Endothelial cell (in vitro differentiated cells): ENCODE measurements around the gene EDNRB. TPM values are rescaled to one million over a fixed set of nuclear protein-coding genes. Genes with fewer than 3 reads are reported as not detected.

Experiments
- DNase-seq: peaks from one replicate; pipeline ENCODE4 v3.0.0; 2021; ENCODE audit warnings: low spot score
- H3K27ac Mint-ChIP-seq: one replicate; pipeline ENCODE4 v1.8.0; 2021; ENCODE audit warnings: mixed read lengths, inconsistent platforms; ENCODE audit not compliant: unreplicated experiment
- H3K27me3 Mint-ChIP-seq: one replicate; pipeline ENCODE4 v1.8.0; 2021; ENCODE audit warnings: mild to moderate bottlenecking, moderate library complexity, mixed read lengths, inconsistent platforms; ENCODE audit not compliant: unreplicated experiment
- H3K36me3 Mint-ChIP-seq: one replicate; pipeline ENCODE4 v1.8.0; 2021; ENCODE audit warnings: mild to moderate bottlenecking, low read depth, mixed read lengths, inconsistent platforms; ENCODE audit not compliant: unreplicated experiment
- H3K4me1 Mint-ChIP-seq: one replicate; pipeline ENCODE4 v1.8.0; 2021; ENCODE audit warnings: mild to moderate bottlenecking, mixed read lengths, inconsistent platforms; ENCODE audit not compliant: unreplicated experiment
- H3K4me3 Mint-ChIP-seq: one replicate; pipeline ENCODE4 v1.8.0; 2021; ENCODE audit warnings: mild to moderate bottlenecking, mixed read lengths, inconsistent platforms; ENCODE audit not compliant: unreplicated experiment
- H3K9me3 Mint-ChIP-seq: one replicate; pipeline ENCODE4 v1.8.0; 2021; ENCODE audit warnings: mixed read lengths, inconsistent platforms; ENCODE audit not compliant: unreplicated experiment
- total RNA-seq: library from RNA; stranded (reverse); fragmentation: NEBNext Ultra II Directional; extraction: Animal tissue kit (Norgen Biotek cat#: 25700); gene quantifications from one replicate; pipeline ENCODE4 v1.2.1, GENCODE V29; 2021; ENCODE audit not compliant: unreplicated experiment
- TF ChIP-seq, protein P1 (sequence below): fragments of 200-600 bp; sonication (generic); IDR thresholded peaks from one replicate; pipeline ENCODE4 v1.5.0; 2021; ENCODE audit warnings: antibody characterized with exemption; ENCODE audit not compliant: unreplicated experiment

Gene EDNRB
- total RNA-seq, 1 donor from 2014 or later: 1.4 TPM

DNA sequence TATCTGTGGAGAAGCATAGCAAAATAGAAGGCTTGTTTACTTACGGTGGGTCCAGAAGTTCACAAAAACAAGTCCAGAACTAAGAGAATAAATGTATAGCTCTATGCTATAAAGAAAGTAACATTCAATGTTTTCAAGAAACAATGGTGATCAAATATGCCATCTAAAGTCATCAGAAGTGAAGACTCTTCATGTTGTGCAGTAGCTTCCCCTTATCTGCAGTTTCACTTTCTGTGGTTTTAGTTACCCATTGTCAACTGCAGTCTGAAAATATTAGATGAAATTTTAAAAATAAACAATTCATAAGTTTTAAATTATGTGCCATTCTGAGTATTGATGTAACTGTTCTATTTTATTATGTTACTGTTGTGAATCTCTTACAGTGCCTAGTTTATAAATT, 72.5 kb downstream of the EDNRB start:
- TF ChIP-seq, protein P1, sequence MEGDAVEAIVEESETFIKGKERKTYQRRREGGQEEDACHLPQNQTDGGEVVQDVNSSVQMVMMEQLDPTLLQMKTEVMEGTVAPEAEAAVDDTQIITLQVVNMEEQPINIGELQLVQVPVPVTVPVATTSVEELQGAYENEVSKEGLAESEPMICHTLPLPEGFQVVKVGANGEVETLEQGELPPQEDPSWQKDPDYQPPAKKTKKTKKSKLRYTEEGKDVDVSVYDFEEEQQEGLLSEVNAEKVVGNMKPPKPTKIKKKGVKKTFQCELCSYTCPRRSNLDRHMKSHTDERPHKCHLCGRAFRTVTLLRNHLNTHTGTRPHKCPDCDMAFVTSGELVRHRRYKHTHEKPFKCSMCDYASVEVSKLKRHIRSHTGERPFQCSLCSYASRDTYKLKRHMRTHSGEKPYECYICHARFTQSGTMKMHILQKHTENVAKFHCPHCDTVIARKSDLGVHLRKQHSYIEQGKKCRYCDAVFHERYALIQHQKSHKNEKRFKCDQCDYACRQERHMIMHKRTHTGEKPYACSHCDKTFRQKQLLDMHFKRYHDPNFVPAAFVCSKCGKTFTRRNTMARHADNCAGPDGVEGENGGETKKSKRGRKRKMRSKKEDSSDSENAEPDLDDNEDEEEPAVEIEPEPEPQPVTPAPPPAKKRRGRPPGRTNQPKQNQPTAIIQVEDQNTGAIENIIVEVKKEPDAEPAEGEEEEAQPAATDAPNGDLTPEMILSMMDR: no peak
- H3K9me3 Mint-ChIP-seq: no peaks in the 10 kb centered on the region

More for the DNA sequence above, 72.5 kb downstream of the EDNRB start:
- no peak overlapping the region for H3K4me3 Mint-ChIP-seq
- no peak for DNase-seq
- no peak overlapping the region for H3K27ac Mint-ChIP-seq
- H3K4me1 Mint-ChIP-seq: no peaks in the 10 kb centered on the region
- H3K36me3 Mint-ChIP-seq: no peaks in the 10 kb centered on the region
- H3K27me3 Mint-ChIP-seq: no peaks in the 10 kb centered on the region

Other genes starting within 250 kb of the EDNRB start
- 7.4 TPM for gene SLAIN1, start 221.1 kb downstream of the EDNRB start, total RNA-seq